GM19372 (cell line): ENCODE measurements around the gene CHD1.

Experiments
- ATAC-seq: cut with Tn5 transposase; IDR thresholded peaks from one replicate; pipeline ENCODE4 v1.9.1; 2021; ENCODE audit warnings: mild to moderate bottlenecking, low read depth, moderate library complexity; ENCODE audit not compliant: unreplicated experiment

The CHD1 gene

DNA sequence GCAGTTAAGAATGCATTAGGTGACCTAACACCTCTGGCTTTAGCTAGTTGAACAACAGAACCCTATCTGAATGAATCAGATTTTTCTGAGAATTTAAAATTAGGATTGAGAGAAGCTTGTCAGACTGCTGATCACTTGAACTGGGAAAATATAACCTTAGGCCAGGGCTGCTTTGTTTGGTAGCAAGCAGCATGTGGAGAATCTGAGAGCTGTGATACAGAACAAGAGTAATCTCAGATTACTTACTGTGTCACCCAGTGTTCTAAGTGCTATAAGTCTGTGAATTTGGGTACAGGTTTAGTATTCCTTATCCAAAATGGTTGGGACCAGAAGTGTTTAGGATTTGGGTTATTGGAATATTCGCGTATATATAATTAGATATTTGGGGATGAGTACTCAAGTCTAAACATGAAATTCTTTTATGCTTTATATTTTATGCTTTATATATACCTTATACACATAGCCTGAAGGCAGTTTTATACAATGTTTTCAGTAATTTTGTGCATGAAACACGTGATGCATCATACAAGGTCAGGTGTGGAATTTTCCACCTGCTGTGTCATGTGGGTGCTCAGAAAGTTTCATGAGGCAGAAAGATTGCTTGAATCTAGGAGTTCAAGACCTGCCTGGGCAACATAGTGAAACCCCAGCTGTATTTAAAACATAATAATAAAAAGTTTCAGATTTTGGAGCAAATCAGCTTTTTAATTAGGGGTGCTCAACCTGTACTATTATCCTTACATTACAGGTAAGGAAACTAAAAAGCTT lies 8.3 kb upstream of the CHD1 start:
- no peak for ATAC-seq

GRCh38 chr5:98935206-98935605 lies 6.4 kb upstream of the CHD1 start:
- ATAC-seq: no peak

DNA sequence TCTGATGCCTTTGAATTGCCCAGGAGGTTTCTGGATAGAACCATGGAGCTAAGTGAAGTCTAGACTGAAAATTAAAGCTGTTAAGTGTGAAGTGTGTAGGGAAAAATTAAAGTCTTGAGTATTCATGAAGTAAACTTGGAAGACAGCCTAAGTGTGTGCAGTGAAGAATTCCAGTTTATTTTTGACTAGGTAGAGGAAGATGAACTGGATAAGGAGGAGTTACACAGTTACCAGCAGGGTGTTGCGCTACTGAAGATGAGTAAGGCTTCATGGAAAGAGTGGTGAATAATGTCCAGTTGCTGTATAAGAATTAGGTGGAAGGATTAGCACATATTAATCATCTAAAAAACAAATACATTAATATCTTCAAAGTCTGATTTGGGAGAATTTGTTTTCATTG lies 5.7 kb upstream of the CHD1 start:
- no peak for ATAC-seq

DNA sequence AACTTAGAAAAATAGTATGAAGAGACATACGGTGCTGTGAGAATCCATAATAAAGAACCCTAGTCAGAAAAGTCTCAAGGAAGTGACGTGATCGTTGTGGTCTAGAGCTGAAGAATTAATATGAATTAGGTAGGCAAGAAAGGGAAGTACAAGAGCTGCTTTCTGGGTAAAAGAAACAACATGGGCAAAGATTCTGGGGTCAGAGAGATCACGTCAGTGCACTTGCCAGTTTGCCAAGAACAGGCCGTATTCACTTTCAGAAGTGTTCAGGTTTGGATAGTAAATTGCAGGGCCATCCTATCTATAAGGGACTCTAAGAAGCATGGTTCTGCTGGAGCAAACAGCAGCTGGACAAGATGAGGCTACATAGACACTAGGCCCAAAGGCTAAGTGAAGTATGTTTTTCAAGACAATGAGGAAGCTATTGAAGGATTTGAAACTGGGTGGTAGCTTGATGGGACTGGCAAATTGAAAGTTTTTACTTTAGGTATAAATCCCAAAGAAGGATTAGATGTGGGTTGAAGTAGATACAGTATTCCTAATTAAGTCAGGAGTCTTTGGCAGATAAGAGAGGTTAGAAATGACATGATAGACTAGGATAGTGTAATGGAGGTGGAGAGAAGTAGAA lies 4.8 kb upstream of the CHD1 start:
- peak; percentile 15 for ATAC-seq

- ATAC-seq: no peak
Observed at GRCh38 chr5:98930972-98931762, 2.4 kb upstream of the CHD1 start.

DNA sequence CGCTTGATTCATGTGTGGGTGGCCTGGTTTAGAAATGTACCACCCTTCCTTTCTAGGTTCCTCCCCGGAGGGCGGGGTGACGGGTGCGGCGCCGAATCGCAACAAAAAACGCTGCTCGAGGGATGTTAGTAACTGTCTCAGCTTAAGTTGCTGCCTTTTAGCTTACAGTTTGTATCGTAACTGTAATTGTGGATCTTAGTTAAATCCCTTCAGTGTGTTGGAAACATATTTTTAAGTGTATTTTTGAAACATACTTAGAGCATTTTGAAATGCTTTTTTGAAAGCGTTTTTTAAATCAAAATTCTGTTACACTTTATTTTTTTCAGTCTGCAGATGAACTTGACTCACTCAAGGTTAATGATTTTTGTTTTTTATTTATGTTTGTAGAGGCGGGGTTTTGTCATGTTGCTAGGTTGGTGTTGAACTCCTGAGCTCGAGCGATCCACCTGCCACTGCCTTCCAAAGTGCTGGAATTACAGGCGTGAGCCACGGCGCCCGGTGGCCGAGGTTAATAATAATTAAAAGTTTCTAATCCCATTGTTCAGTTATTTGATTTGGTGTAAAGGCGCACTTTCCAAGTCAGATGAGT lies 997 bp upstream of the CHD1 start:
- peak; percentile 45 for ATAC-seq

- peak; percentile 30 for ATAC-seq
Observed at GRCh38 chr5:98927989-98928872, 576 bp downstream of the CHD1 start.

- ATAC-seq: peak; percentile 10
Observed at GRCh38 chr5:98927242-98927988, 1.4 kb downstream of the CHD1 start.

DNA sequence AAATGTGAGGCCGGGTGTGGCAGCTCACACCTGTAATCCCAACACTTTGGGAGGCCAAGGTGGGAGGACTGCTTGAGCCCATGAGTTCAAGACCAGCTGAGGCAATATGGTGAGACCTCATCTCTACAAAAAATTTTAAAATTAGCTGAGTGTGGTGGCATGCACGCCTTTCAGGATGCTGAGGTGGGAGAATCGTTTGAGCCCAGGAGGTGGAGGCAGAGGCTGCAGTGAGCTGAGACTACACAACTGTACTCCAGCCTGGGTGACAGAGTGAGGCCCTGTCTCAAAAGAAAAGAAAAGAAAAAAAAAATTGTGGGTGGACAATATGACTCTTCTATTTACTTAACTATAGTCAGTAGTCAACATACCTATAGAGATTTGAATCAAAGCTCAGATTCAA lies 4.8 kb downstream of the CHD1 start:
- no peak for ATAC-seq

DNA sequence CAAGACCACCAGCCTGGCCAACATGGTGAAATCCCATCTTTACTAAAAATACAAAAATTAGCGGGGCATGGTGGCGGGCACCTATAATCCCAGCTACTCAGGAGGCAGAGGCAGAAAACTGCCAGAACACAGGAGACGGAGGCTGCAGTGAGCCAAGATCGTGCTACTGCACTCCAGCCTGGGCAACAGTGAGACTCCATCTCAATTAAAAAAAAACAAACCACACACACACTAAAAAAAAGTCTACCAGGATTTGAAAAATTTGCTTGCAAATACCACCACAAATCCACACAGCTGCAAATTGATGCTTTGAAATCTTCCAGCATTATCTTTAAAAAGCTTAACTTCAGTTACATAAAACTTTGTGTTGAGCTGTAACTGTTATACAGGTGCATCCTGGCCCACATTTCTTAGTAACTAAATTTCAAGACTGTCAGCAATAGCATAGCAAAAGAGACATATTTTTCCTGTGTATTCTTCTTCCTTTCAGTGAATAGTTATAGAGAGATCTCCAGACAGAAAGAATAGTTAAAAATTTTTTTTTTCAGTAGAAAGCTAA lies 6.8 kb downstream of the CHD1 start:
- no peak for ATAC-seq

- ATAC-seq: no peak
Observed at GRCh38 chr5:98917433-98917832, 11.4 kb downstream of the CHD1 start.

DNA sequence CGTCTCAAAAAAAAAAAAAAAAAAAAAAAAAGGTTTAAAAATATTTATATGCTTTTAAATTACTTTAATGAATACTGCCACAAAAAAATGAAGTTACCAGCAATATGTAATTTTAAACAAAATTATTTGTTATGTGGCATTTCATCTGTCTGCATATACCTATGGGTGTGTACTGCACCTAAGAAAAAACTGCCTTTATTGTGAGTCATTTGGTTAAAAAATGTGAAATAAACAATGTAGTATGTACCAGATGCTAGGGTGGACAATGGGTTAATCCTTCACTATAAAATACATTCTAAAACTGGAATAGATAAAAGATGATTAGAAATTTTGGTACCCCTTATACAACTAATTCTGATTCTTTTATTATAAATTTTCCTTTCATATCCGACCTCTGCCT lies 12.3 kb downstream of the CHD1 start:
- no peak for ATAC-seq

DNA sequence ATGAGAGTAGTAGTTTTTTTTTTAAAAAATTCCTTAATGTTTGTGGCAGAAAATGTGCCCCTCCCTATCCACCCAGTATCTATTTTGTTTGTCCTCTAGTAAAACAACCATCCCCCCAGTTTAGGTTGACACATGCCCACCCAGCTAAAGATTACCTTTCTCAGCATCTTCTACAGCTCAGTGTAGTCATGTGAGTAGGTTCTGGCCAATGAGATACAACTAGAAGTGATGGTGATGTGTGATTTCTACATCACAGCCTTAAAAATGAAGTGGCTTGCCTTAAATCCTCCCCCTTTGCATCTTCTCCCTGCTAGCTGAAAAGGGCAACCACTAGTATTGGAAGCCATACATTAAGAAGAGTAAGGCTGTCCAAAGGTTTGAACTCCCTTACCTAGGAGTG lies 14.9 kb downstream of the CHD1 start:
- ATAC-seq: no peak

DNA sequence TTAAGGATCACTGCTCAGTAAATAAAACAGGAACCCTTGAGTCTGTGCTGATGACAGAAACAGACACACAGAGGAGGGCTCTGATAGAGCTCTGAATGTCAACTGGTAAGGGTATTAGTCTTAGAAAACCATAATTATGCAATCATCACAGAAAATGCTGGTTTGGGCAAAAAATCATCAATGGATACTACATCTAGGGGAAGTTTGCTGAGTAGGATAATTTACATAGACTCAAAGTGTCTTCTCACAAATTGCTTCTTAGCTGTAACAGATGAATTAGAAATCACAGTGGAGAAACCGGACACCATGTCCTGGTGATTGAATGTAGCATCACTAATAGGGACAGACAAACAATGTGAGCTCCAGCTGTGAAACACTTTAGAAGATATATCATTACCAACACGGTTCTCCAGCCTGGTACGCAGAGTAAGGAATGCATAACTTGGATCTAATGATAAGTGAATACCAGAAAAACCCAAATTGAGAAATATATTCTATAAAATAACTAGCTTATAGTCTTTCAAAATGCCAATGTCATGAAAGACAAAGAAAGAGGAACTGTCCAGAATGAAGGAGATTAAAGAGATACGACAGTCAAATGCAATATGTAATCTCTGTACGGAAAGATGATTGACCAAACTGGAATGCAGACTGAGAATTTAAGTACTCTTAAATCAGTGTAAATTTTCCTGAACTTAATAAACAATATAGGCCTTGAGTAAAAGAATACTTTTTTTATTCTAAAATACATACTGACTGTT lies 17.3 kb downstream of the CHD1 start:
- no peak for ATAC-seq

- ATAC-seq: no peak
Observed at GRCh38 chr5:98909363-98909762, 19.4 kb downstream of the CHD1 start.

DNA sequence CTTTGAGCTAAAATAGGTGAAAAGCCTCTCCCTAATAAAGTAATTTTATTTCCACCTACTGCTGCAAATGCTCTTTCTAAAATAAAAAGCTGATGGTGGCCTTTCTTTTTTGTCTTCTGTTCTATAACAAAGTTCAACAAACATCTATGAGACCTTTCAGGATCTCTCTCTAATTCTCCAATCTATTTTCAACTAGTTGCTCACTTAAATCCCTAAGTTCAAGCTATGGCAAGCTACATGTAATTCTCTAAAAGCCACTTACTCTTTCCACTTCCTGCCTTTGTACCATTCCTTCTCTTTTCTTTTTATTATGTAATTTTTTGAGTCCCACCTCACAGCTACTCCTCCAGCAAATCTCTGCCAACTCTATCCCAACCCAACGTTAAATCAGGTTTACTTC lies 20.9 kb downstream of the CHD1 start:
- ATAC-seq: no peak

DNA sequence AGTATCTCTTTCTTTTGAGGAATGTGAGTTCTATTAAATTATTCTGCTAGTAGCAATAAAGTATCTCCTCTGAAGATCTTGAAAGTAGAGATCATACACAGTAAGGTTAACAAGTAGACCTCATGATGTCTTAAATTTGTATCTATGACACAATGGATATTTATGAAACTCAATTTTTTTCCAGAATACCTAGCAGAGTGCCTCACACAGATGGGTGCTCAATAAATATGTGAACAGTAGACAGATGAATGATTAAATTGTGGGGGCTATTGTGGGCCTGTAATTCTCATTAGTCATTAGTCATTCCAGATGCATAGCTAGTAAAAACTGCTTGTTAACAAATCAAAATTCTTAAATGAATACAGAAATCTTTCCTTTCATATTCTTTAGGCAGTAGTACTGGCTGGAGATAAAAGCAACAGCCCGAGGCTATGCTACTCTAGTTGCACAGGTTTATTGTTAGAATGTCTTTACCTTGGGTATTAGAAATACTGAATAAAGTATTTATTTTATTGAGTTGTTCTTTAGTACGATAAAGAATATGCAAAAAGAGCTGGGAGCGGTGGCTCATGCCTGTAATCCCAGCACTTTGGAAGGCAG lies 22.0 kb downstream of the CHD1 start:
- ATAC-seq: no peak
